ENCODE results near the gene THOC1.
"Not testable (repeated sequence)": the region's sequence is repeated elsewhere in the genome, so short reads cannot be mapped to it uniquely, and the experiment has no call there.

THOC1 gene

DNA sequence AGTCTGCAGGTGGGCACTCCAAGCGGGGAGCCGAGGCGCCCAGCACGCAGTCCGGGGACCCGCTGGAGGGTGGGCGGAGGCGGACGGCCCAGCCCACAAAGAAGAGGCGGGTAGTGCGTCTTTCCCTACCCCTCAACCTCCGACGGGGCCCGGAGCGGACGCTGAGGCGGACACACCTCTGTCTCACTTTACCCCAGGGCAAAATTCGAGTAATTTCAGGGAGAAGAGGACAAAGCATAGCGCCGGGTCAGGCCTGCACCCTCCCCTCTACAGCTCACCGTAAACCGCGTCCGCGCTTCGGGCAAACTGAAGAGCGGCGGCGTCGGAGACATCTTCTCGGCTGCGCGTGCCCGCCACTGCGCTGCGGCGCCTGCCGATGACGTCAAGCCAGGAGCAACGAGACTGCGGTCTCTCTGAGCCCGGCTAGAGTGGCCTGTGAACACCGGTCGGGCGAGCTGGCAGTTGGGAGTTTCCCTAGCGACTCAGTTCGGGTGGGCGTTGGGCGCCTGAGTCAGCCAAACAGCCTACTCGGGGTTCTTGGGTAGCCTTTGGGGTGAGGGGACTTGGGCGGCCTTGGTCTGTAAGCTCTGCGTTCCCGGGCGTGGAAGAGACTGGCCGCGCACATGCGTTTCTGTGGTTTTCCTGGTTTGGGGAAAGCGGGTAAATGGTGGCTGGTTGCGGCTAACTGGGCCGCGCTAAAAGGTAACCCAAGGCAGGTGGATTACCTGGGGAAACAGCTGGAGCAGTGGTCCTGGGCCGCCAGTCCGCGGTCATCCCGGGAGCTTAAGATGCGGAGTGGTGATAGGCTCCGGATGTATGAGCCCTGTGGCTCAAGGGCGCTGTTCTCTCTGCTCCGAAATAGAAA lies at the start of gene THOC1:
Gene THOC1, minus strand, starts transcription at position 360 of the 865 bp plus-strand sequence. Its CDS starts 28 bp downstream, at position 332.
- peak; percentile 92 for DNase-seq

- DNase-seq = no peak
Measured at GRCh38 chr18:317618-318017, 49.8 kb upstream of the THOC1 start.

DNA sequence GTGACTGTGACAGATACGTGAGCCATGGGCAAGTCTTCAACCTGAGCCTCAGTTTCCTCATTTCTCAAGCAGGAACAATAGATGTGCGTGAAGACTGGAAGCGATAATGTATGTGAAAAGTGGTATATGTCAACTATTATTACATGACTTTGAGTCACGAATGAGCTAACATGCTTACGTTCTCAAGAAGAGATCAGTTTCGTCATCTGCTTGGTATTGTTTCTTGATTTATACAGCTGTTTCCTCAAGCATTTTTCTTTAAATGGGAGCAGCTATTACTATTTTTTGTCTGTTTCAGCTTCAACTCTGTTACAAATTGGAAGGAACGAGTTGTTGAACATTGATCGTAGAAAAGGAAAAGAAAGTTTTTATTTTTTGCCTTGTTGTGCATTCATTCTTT lies 48.5 kb upstream of the THOC1 start:
- DNase-seq = no peak

GRCh38 chr18:313931-314330 lies 46.1 kb upstream of the THOC1 start:
- no peak for DNase-seq

GRCh38 chr18:312415-312814 lies 44.6 kb upstream of the THOC1 start:
- no peak for DNase-seq

DNA sequence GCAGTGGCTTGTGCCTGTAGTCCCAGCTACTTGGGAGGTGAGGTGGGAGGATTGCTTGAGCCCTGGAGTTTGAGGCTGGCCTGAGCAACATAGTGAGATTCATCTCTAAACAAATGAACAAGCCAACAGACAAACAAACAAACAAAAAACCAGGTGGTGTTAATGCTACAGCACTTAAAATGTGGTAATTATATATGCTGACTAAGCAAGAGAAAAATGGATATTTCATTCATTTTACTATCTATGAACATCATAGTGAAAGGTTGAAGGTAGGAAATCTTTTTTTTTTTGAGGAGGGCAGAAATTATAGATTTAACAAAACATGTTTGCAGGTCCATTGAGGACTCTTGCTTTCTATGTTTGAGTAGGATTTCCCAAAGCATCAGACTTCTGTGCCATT lies 42.2 kb upstream of the THOC1 start:
- no peak for DNase-seq

GRCh38 chr18:308086-308485 lies 40.2 kb upstream of the THOC1 start:
- not testable (repeated sequence) for DNase-seq

GRCh38 chr18:306608-307255 lies 38.9 kb upstream of the THOC1 start:
- DNase-seq = no peak

DNA sequence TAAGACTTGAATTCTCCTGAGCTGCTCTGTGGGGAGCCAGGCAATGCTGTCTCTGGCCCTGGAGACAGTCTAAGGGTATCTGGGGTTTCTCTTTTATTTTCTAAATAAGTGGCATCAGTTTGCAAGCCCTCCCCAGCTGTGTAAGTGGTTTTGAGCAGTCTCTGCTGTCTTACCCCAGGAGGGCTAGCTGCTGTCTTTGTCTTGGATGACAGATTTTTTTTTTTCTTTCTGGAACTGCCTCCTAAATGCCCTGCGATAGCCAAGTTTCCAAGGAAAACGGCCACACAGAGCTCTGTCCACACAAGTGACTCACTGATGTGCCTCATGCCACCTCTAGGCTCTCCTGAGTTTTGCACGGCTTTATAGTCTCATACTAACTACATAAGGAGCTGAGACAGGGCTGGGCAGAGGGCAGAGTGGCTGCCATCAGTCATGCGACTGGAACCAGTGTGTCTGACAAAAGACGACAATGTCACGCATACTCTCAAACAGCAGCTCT lies 37.2 kb upstream of the THOC1 start:
- DNase-seq = no peak

- DNase-seq = no peak
Measured at GRCh38 chr18:303607-304006, 35.8 kb upstream of the THOC1 start.

- no peak for DNase-seq
Measured at GRCh38 chr18:303011-303410, 35.2 kb upstream of the THOC1 start.

GRCh38 chr18:302097-302496 lies 34.2 kb upstream of the THOC1 start:
- DNase-seq = no peak

- no peak for DNase-seq
Measured at GRCh38 chr18:297936-298335, 30.1 kb upstream of the THOC1 start.

DNA sequence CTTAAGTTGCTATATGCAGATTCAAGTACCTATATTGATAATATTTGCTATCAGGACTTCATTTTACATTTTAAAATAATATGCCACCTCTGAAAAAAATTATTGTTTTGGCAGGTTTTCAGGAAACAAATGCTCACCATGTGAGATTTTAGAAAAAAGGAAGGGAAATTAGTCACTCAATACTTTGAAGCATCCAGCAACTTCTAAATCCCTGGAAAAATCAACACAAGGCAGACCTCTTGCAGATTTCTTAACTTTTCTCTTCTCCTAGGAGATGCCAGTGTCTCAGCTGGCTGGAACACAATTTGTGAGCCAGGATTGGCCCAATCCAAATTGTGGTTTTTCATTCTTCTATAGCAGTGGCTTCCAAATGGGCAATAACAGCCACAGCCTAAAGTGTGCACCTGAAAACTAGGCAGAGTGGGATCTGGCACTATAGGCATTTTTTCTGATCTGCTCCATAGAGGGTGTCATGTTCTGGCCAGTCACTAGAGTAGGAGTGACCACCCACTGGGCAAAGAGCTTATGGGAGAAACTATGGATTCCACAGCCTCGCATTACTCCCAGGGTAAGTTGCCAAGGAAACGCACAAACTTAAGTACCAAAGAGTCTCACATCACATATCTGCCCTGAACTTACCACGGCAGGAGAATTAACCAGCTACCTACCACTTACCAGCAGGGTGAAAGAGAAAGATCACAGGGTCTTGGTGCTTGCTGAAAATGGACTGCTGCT lies 28.1 kb upstream of the THOC1 start:
- DNase-seq = no peak

DNA sequence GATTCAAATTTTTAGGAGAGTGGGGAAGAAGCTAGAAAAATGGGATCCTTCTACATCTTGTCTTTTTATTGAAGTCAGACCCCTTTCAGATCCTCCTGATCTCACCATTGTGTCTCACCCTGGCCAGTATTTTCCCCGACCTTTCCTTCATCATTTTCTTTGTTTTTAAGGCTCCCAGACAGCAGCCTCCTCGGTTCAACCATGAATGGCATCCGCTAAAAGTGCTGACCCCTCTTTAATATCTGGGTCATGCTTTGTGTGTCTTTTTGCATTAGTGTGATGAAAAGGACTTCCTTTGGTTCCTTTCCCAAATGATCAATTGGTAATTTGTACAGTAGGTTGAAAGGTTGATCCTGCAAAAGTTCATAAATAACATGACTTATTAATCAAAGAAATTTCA lies 26.7 kb upstream of the THOC1 start:
- DNase-seq = no peak

DNA sequence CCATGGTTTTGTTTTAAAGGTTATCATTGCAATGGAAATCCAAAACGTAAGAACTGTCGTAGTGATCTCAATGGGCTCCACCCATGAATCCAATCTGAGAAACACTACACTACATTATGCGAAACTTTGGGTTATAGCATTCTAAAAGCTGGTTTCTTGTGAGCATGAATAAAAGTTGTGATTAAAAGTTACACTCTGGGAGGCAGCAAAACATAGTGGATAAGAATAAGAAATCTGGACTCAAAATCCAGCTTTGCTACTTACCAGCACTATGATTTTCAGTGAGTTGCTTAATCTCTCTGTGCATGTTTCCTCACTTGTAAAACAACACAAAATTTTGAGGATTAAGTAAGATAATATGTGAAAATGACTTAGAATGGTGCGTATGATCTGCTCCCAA lies 25.7 kb upstream of the THOC1 start:
- no peak for DNase-seq

DNA sequence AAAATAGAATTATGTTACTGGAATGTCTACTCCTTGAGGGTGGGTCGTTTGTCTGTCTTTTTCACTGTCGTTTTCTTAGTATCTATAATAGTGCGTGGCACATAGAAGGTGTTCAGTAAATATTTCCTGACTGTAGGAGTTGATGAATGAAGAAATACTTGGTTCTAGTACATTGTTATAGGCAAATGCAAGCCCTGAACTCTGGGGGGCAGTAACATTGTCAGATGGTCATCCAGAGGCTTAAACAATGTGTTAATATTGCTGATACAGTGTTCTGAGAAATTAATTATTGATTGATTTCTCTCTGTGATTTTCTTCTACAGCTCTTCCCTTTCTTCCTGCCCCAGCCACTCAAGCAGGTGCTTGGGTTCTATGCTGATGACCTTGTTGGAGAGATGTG lies 24.4 kb upstream of the THOC1 start:
- DNase-seq = no peak

GRCh38 chr18:289970-290369 lies 22.1 kb upstream of the THOC1 start:
- not testable (repeated sequence) for DNase-seq

- DNase-seq = no peak
Measured at GRCh38 chr18:289026-289425, 21.2 kb upstream of the THOC1 start.

- no peak for DNase-seq
Measured at GRCh38 chr18:286515-287310, 18.9 kb upstream of the THOC1 start.

DNA sequence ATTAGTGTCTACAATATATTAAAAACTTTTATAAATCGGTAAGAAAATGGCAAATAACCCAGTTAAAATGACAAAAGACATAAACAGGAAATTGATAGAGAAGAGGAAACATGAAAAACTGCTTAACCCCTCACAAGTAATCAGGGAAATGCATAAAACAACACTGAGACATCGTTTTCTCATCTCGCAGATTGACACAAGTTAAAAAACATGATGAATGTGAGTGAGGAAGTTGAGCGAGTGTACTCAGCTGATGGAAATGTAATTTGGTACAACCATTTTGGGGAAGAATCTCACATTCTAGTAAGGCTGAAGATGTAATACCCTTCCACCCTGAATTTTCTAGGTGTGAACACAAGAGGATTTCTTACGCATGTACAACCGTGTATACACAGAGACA lies 18.0 kb upstream of the THOC1 start:
- DNase-seq = no peak

GRCh38 chr18:275486-275885 lies 7.6 kb upstream of the THOC1 start:
- DNase-seq = no peak

GRCh38 chr18:274313-274712 lies 6.5 kb upstream of the THOC1 start:
- DNase-seq = no peak

Measured in CD4-positive, alpha-beta T cell treated with Interleukin-6 for 4 hours (primary cell).